HUES64 (cell line): Measurements from ENCODE around the gene SEMA4D.
A peak's percentile ranks its signal among the peaks of the same experiment; 100 is the strongest.

Source experiments
- H3K27ac ChIP-seq: 2 replicates; pipeline ENCODE4 v1.7.0; 2013; ENCODE audit warnings: low read depth, low read length, inconsistent platforms
- H3K27me3 ChIP-seq: 2 replicates; pipeline ENCODE4 v1.6.1; 2013; ENCODE audit warnings: mild to moderate bottlenecking, low read length; ENCODE audit not compliant: insufficient read depth
- H3K36me3 ChIP-seq: 2 replicates; pipeline ENCODE4 v1.6.1; 2013; ENCODE audit warnings: mild to moderate bottlenecking, low read length; ENCODE audit not compliant: insufficient read depth
- H3K4me1 ChIP-seq: 2 replicates; pipeline ENCODE4 v1.6.1; 2013; ENCODE audit warnings: mild to moderate bottlenecking, low read length, moderate library complexity; ENCODE audit not compliant: insufficient read depth
- H3K4me3 ChIP-seq: 2 replicates; pipeline ENCODE4 v1.5.1; 2013; ENCODE audit warnings: mild to moderate bottlenecking, low read length, moderate library complexity
- H3K9ac ChIP-seq: 2 replicates; pipeline ENCODE4 v1.6.1; 2013; ENCODE audit warnings: mild to moderate bottlenecking, low read depth, low read length
- H3K9me3 ChIP-seq: 2 replicates; pipeline ENCODE4 v1.6.1; 2013; ENCODE audit warnings: low read depth, low read length; ENCODE audit not compliant: insufficient read depth
- WGBS: fragments of 150-250, 120-280 bp; methylation state at CpG from one replicate; pipeline ENCODE4 v1.1.7; 2013; ENCODE audit warnings: missing lambda C conversion rate; 5-methylcytosine and 5-hydroxymethylcytosine counted together

The SEMA4D gene

GRCh38 chr9:89432986-89433530 is 64.9 kb downstream of the SEMA4D start:
- no peak overlapping the region for H3K4me3 ChIP-seq
- H3K27me3 ChIP-seq: no peaks in the 10 kb centered on the region
- H3K9me3 ChIP-seq: no peaks in the 10 kb centered on the region
- H3K27ac ChIP-seq: peak overlapping the region; percentile 43; the same call in 1 of the 2 replicates
- WGBS: 85% methylated on average over 13 of the region's 13 CpGs
- H3K9ac ChIP-seq: no peak overlapping the region
- H3K36me3 ChIP-seq: no peaks in the 10 kb centered on the region
- H3K4me1 ChIP-seq: peaks cover 43% of the 10 kb centered on the region

GRCh38 chr9:89431930-89432725 is 65.8 kb downstream of the SEMA4D start:
- Histone ChIP-seq H3K36me3 (no peaks in the 10 kb centered on the region), H3K9ac (no peak overlapping the region), H3K27me3 (no peaks in the 10 kb centered on the region), H3K4me3 (no peak overlapping the region), H3K9me3 (no peaks in the 10 kb centered on the region), H3K4me1 (peaks cover 43% of the 10 kb centered on the region), H3K27ac (no peak overlapping the region)
- 89% methylated on average over 5 of the region's 6 CpGs for WGBS

- no peaks in the 10 kb centered on the region for H3K27me3 ChIP-seq
- H3K36me3 ChIP-seq: no peaks in the 10 kb centered on the region
- peaks cover 32% of the 10 kb centered on the region for H3K4me1 ChIP-seq
- H3K27ac ChIP-seq: no peak overlapping the region
- WGBS: 89% methylated on average over 4 of the region's 6 CpGs
- H3K4me3 ChIP-seq: no peak overlapping the region
- no peak overlapping the region for H3K9ac ChIP-seq
- no peaks in the 10 kb centered on the region for H3K9me3 ChIP-seq
Measured at GRCh38 chr9:89430995-89431394, 66.9 kb downstream of the SEMA4D start.

DNA sequence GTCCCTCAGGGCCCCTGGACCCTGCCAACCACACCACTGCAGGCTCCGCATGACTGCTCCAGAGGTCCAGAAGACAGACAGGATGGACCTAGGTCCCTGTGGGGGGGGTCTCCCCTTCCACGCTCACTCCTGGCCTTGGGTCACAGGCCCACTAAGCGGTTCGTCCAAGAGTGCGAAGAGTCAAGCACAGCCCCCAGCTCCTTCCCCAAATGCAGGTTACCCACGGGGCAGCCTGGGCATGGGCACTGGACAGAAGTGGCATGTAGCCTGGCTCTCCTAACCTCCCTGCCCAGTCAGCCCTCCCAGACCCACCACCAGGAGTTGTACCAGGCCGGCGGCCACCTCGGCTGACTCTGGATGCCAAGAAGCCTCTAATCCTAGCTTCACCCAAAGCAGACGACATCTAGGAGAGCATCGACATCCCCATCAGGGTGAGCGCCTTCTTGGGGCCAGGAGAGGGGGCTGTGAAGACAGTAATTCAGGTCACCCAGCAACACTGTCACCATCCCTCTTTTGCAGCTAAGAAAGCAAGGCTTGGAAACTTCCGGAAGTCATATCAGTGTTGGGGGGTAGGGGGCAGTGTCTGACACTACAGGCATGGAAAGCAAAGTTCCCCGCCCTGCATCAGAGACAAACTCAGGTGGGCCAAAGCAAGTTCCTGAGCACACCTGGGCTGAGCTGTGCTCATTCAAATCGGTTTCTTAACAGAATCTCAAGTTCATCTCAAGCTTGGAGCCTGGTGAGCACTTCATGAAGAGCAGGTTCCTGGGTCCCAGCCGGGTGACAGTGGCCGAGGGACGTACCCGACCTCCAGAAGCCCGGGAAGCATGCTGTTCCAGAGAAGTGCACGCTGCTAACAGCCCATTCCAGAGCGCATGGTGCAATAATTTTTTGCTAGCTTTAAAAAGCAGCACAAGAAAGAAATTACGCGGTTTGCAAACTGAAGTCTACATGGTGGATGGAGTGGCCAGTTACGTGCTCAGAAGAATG is 68.7 kb downstream of the SEMA4D start:
- no peaks in the 10 kb centered on the region for H3K9me3 ChIP-seq
- H3K36me3 ChIP-seq: no peaks in the 10 kb centered on the region
- no peak overlapping the region for H3K27ac ChIP-seq
- peaks cover 17% of the 10 kb centered on the region for H3K4me1 ChIP-seq
- H3K27me3 ChIP-seq: no peaks in the 10 kb centered on the region
- WGBS: 88% methylated on average over 25 of the region's 25 CpGs
- no peak overlapping the region for H3K4me3 ChIP-seq
- H3K9ac ChIP-seq: no peak overlapping the region

DNA sequence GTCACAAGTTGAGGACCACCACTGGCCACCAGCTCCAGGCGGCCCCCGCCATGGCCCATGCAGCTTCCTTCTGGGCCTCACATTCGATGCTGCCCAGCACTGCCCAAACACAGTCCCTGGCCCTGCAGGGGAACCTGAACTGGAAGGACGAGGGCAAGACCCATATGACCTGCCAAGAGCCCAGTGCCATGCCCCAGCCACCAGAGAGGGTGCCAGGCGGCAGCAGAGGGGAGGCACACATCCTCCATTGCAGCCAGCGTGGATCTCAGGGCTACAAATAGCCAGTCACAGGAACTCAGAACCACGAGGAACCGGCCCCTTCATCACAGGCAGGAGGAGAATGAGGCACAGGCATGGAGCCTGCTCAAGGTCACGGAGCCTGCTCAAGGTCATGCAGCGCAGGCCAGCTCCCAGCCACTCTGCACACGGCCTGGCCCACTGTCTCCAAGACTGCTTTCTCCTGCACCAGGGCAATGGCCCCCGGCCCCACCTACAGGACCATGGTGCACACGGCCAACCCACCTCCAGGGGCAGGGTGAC is 69.6 kb downstream of the SEMA4D start:
- WGBS: 84% methylated on average over 13 of the region's 13 CpGs

GRCh38 chr9:89427621-89428221 is 70.2 kb downstream of the SEMA4D start:
- Histone ChIP-seq H3K9ac (no peak overlapping the region), H3K4me1 (peaks cover 11% of the 10 kb centered on the region), H3K4me3 (no peak overlapping the region), H3K27ac (no peak overlapping the region), H3K9me3 (no peaks in the 10 kb centered on the region), H3K36me3 (no peaks in the 10 kb centered on the region), H3K27me3 (no peaks in the 10 kb centered on the region)
- WGBS: 94% methylated on average over 17 of the region's 17 CpGs

More for the DNA sequence above, 69.6 kb downstream of the SEMA4D start:
- Histone ChIP-seq H3K9me3 (no peaks in the 10 kb centered on the region), H3K36me3 (no peaks in the 10 kb centered on the region), H3K4me1 (peaks cover 11% of the 10 kb centered on the region), H3K9ac (no peak overlapping the region), H3K27me3 (no peaks in the 10 kb centered on the region), H3K27ac (no peak overlapping the region), H3K4me3 (no peak overlapping the region)

DNA sequence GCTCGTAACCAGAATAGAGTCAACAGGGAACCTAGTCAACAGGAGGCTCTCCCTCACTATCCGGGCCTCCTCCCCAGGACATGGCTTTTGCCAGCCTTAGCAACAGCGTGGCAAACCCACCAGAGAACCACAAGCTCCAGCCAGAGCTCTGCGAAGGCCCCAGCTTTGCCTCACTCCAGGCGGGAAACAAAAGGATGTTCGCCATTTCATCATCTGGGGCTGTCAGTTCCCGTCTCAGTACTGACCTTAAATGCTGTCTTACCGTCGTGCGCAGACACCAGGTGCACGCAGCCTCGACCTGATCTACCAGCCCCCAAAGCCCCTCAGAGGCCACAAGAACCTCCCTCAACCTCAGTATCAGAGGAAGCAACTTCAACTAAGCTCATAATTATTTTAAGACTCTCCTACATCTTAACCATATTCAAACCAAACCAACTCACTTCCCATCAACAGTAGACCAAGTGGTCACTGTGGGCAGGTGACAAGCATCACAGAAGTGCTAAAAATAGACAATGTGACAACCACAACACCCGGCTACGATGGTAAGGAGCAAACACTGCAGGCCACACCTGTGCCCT is 71.4 kb downstream of the SEMA4D start:
- Histone ChIP-seq H3K27me3 (no peaks in the 10 kb centered on the region), H3K27ac (no peak overlapping the region), H3K4me3 (no peak overlapping the region), H3K36me3 (no peaks in the 10 kb centered on the region), H3K9ac (no peak overlapping the region), H3K4me1 (peaks cover 11% of the 10 kb centered on the region), H3K9me3 (no peaks in the 10 kb centered on the region)
- WGBS: 86% methylated on average over 14 of the region's 14 CpGs

- Histone ChIP-seq H3K27me3 (no peaks in the 10 kb centered on the region), H3K9me3 (no peaks in the 10 kb centered on the region), H3K9ac (no peak overlapping the region), H3K4me1 (peaks cover 11% of the 10 kb centered on the region), H3K36me3 (no peaks in the 10 kb centered on the region), H3K4me3 (no peak overlapping the region), H3K27ac (no peak overlapping the region)
- 93% methylated on average over 7 of the region's 7 CpGs for WGBS
Measured at GRCh38 chr9:89425921-89426383, 72.0 kb downstream of the SEMA4D start.

DNA sequence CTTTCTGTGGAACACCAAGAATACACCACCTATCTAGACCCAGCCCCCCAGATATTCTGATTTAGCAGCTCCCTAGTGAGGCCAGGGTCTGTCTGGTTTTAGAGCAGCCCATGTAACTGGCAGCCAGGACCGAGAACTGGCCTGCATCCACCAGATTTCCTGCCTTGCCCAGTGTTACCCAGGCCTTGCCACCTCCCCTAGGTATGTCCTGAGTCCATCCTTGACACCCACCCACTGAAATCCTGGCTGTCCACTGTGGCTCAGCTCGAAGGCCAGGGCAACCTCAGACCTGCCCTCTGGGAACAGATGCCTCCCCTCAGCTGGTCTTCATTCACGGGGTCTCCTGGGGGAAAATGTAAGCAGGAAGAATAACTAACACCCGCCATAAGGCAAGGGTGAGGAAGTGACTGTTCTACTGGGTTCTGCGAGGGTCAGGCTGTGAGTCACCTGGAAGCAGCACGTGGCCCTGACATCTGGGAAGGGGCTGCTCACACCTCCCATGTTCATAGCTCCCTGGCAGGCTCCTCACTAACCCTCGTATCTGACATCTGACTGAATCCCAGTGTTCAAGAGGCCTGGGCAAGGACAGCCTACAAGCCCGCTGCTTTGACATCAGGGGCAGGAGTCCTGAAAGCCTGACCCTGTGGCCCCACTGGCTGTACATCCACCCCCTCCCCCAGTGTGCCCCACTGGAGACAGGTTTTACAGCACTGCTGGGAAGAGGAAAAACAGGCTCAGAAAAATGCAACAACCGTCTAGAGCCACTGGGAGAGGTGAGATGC is 72.7 kb downstream of the SEMA4D start:
- WGBS: 71% methylated on average over 9 of the region's 9 CpGs
- Histone ChIP-seq H3K9ac (no peak overlapping the region), H3K27ac (no peak overlapping the region), H3K36me3 (no peaks in the 10 kb centered on the region), H3K4me3 (no peak overlapping the region), H3K4me1 (peaks cover 8% of the 10 kb centered on the region), H3K27me3 (no peaks in the 10 kb centered on the region), H3K9me3 (no peaks in the 10 kb centered on the region)
